IPS-18c (cell line): ENCODE data around the gene PIGN.
A peak's percentile ranks its signal among the peaks of the same experiment; 100 is the strongest.

Source experiments
- H3K4me3 ChIP-seq: 2 replicates; pipeline ENCODE4 v1.7.0; 2013; ENCODE audit warnings: low read depth, mild to moderate bottlenecking, low read length, moderate library complexity; ENCODE audit not compliant: insufficient read depth
- H3K9me3 ChIP-seq: one replicate; pipeline ENCODE4 v1.6.1; 2013; ENCODE audit warnings: mild to moderate bottlenecking, low read length, moderate library complexity; ENCODE audit not compliant: control insufficient read depth, insufficient read depth

PIGN gene

GRCh38 chr18:62186774-62187542 lies at the start of gene PIGN, which contains the start of gene RELCH:
PIGN (minus strand) TSS chr18:62187056; CDS start chr18:62161353, 25,703 bp downstream.
RELCH (plus strand) TSS chr18:62187255; CDS start chr18:62187506, 251 bp downstream.
- Histone ChIP-seq H3K4me3 (peak within 1 kb of the TSS; percentile 92), H3K9me3 (no peaks in the 10 kb centered on the region)

DNA sequence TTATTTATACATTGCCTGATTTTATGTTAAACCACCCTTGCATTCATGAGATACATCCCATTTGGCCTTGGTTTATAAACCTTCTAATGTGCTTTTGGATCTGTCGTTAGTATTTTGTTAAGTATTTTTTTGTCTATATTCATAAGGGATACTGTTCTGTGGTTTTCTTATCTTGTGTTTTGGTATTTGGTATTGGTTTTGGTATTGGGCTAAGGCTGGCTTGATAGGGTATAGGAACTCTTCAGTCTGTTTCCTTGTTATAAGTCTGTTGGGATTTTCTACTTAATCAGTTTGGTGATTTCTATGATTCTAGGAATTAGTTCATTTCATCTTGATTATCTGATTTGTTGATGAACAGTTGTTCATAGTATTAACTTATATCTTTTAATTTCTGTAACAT lies 49.4 kb upstream of the PIGN start:
- Histone ChIP-seq H3K9me3 (no peaks in the 10 kb centered on the region), H3K4me3 (no peak overlapping the region)

DNA sequence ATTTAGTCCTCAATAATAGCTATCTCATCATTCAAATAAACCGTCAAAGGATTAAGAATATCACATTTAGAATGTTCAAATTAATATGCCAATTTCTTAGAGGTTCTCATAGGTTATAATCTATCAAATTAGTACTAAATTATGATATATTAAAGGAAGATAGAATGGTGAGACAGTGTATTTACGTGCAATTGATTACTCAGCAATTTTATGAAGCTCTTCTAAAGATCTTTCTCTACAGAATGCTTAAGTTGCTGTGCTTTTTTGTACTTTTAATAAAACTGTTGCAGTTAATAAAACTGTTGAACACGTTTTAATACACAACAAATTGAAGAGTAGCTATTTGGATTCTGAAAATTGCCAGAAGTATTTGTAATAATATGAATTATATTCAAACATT lies 39.2 kb upstream of the PIGN start:
- Histone ChIP-seq H3K9me3 (no peaks in the 10 kb centered on the region), H3K4me3 (no peak overlapping the region)

DNA sequence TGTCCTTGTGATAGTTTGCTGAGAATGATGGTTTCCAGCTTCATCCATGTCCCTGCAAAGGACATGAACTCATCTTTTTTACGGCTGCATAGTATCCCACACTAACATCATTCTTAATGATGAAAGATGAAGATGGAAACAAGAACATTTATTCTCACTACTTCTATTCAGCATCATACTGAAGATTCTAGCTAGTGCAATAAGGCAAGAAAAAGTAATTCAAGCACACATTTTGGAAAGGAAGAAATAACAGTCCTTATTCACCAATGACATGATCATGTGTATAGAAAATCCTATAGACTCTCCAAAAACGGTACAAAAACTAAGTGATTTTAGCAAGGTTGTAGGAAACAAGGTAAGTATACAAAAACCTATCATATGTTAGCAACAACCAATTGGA lies 37.4 kb upstream of the PIGN start:
- no peak overlapping the region for H3K4me3 ChIP-seq
- H3K9me3 ChIP-seq = no peaks in the 10 kb centered on the region

DNA sequence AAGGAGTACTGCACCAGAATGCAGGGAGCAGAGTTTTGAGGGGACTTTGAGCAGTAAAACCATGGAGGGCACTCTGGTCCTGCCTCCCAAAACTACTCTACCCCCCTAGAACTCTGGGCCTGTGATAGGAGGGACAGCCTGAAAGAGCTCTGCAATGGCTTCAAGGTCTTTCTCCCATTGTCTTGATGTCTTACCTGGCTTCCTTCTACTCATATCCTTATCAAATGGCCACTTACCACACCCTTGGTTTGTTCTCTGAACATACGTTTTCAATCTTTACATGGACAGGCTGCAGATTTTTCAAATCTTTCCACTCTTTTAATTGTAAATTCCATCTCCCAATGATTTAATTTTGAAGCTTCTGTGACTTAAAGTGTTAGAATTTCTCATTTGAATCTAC lies 27.9 kb upstream of the PIGN start:
- H3K9me3 ChIP-seq = no peaks in the 10 kb centered on the region
- no peak overlapping the region for H3K4me3 ChIP-seq

- Histone ChIP-seq H3K4me3 (no peak overlapping the region), H3K9me3 (no peaks in the 10 kb centered on the region)
These were observed 24.5 kb upstream of the PIGN start for GRCh38 chr18:62211325-62211828.

DNA sequence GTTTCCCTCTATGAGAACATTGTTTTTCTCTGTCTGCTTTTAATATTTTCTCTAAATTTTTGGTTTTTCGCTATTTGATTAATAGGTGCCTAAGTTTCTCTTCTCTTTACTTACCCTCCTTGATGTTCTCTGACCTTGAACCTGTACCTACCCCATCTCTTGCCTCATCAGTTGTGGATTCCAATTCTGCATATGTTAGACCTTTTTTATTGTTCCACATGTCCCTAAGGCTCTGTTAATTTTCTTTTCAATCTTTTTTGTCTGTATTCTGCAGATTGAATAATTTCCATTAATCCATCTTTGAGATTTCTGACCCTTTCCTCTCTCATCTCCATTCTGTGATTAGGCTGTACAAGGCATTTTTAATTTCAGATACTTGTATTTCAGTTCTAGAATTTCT lies 23.3 kb upstream of the PIGN start:
- Histone ChIP-seq H3K4me3 (no peak overlapping the region), H3K9me3 (no peaks in the 10 kb centered on the region)

- Histone ChIP-seq H3K4me3 (no peak overlapping the region), H3K9me3 (no peaks in the 10 kb centered on the region)
These were observed 22.2 kb upstream of the PIGN start for GRCh38 chr18:62209046-62209445.

DNA sequence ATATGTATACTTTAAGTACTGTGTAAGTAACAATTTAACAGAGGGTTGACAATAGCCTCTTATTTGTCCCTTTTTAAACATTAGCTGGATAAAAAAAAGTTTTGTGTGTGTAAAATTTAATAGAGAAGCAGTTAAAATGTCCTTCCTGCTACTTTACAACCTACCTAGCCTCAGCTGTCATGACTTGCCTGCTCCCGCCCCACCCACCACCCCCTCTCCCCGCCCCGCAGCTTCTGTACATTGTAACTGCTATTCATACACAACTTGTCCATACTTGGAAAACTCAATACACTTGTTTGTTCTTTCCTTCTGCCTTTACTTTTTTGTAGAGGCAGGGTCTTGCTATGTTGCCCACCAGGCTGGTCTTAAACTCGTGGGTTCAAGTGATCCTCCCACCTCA lies 19.7 kb upstream of the PIGN start:
- no peak overlapping the region for H3K4me3 ChIP-seq
- no peaks in the 10 kb centered on the region for H3K9me3 ChIP-seq

DNA sequence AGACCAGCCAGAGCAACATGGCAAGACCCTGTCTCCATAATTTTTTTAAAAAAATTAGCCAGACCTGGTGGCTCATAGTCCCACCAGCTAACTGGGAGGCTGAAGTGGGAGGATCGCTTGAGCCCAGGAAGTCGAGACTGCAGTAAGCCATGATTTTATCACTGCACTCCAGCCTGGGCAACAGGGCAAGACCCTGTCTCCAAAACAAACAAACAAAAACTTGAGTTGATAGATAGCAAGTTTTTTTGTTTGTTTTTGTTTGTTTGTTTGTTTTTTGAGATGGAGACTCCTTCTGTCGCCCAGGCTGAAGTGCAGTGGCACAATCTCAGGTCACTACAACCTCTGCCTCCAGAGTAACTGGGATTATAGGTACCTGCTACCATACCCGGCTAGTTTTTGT lies 19.0 kb upstream of the PIGN start:
- Histone ChIP-seq H3K9me3 (no peaks in the 10 kb centered on the region), H3K4me3 (no peak overlapping the region)

DNA sequence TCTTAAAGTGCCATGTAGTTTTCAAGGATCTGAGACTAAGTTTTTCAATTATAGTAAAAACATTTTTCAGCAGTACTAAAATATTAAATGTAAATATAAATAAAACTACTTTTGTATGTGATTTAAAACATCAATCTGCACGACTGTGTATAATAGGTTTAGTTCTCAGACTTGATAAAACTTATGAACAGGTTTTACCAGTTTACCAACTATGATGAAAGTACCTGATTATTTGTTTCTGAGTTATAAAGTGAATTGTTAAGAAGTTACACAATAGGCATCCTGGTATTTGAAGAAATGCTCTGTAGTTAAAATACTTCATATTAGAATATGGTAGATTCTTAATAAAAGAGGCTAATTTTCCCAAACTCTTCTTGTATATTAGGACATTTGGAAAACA lies 15.0 kb upstream of the PIGN start:
- Histone ChIP-seq H3K4me3 (no peak overlapping the region), H3K9me3 (no peaks in the 10 kb centered on the region)

DNA sequence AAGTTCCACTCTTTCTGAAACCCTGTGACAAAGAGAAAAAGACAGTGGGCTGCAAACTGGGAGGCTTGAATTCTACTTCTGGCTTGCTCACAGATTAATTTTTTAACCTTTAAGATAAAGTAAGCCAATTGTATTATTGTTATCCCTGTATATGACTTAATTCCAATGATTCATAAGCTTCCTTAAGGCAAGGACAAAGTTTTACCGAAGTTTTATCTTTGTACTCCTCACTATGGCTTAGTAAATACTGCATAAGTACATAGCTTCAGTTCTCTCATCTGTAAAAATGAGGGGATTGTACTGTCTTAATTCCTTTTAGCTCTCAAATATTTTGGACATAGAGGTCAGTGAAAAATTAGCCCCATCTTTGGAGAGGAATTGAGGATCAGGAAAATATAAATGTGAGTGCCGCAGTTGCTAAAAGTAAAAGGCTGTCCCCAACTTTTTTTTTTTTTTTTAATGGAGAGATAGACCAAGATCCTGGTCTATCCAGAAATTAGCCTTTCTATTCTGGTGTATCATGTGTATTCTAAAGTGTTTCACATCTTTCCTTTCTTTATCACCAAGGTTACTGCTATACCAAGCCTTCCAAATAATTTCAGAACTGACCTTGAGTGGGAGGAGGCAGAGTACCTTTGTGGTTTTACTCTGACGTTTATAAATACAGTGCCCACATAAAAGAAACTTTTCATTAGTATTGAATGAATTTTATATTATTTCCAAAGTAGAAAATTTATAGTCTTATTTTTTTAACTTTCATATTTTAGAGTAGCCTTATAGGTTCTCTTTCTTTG lies 13.5 kb upstream of the PIGN start:
- Histone ChIP-seq H3K9me3 (no peaks in the 10 kb centered on the region), H3K4me3 (no peak overlapping the region)

DNA sequence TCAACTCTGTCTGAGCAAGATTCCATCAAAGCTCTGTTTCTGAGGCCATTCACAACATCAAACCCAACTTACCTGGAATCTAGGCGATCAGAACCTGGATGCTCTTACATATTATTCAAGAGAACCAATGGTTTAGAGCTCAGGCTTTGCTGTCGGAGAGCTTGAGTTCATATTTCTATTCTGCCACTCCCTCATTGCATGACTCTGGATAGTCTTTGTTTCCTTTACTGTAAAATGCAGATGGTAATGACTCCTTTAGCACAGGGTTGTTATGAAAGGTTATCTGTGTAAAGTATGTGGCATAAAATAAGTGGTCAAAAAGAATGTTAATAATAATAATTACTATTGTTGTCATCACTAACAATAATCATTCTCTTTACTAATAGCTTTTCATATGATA lies 12.8 kb upstream of the PIGN start:
- Histone ChIP-seq H3K9me3 (no peaks in the 10 kb centered on the region), H3K4me3 (no peak overlapping the region)

GRCh38 chr18:62198259-62198658 lies 11.4 kb upstream of the PIGN start:
- no peak overlapping the region for H3K4me3 ChIP-seq

DNA sequence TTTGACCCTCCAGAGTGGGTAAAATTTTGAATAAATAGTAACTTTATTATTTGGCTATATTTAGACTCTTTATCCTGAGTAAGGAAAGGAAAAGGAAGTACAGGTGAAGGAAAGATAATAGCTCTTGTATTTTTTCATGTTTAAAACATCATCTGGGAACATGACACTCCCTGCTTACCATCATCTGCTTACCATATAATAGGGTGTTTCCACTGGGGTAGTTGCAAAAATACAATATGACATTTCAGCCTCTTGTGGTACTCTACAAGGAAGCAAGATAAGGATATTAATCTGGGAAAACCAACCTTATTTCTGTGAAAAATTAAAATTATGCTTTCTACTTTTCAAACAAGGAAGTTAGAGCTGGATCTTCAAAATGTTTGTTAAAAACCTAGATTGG lies 10.1 kb upstream of the PIGN start:
- no peaks in the 10 kb centered on the region for H3K9me3 ChIP-seq

More at GRCh38 chr18:62198259-62198658, 11.4 kb upstream of the PIGN start:
- H3K9me3 ChIP-seq = no peaks in the 10 kb centered on the region

GRCh38 chr18:62196079-62196478 lies 9.2 kb upstream of the PIGN start:
- H3K4me3 ChIP-seq = no peak overlapping the region
- no peaks in the 10 kb centered on the region for H3K9me3 ChIP-seq

More for the DNA sequence above, 10.1 kb upstream of the PIGN start:
- H3K4me3 ChIP-seq = no peak overlapping the region

DNA sequence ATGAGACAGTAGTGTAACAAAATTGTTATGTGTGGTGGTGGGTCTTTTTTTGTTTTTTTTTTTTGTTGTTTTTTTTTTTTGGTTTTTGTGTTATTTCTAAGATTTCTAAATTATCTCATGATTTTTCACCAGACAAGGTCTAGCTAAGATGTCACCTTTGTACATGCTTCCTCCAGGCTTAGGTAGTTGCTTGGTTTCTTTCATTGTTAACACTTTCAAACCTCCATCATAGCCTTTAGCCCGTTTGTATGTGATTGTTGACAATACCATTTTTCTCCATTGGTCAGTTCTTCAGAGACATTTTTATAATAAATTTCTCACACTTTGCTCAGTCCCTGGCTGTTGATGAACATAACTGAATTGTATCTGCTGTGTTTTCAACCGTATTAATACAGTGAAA lies 2.4 kb upstream of the PIGN start:
- Histone ChIP-seq H3K4me3 (peak overlapping the region; percentile 11), H3K9me3 (no peaks in the 10 kb centered on the region)
